Measurements from ENCODE around the gene HDAC10.

Gene HDAC10

DNA sequence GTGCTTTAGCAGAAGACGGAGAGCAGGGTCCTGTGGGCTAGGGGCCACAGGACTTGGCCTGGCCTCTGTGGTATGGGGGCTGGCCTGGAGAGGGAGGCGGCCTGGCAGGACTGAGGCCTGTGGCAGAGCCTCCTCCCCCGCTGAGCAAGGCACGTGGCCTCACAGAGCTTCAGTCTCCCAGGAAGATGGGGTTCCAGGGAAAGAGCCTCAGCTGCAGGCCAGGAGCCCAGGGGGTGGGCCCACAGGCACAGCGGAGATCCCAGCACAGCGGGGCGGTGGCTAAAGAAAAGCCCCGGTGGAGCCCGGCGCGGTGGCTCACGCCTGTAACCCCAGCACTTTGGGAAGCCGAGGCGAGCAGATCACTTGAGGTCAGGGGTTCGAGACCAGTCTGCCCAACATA, 8.2 kb upstream of the HDAC10 start:
- DNase-seq (ENCODE audit: low read depth): no peak
- TF ChIP-seq POLR2A (IDR thresholded peaks at IDR 0.05; ENCODE audit: extremely low read depth, insufficient read length) (no peak), MYC (IDR thresholded peaks at IDR 0.05; ENCODE audit: low read depth, low read length) (no peak)
- TF ChIP-seq, protein P1, sequence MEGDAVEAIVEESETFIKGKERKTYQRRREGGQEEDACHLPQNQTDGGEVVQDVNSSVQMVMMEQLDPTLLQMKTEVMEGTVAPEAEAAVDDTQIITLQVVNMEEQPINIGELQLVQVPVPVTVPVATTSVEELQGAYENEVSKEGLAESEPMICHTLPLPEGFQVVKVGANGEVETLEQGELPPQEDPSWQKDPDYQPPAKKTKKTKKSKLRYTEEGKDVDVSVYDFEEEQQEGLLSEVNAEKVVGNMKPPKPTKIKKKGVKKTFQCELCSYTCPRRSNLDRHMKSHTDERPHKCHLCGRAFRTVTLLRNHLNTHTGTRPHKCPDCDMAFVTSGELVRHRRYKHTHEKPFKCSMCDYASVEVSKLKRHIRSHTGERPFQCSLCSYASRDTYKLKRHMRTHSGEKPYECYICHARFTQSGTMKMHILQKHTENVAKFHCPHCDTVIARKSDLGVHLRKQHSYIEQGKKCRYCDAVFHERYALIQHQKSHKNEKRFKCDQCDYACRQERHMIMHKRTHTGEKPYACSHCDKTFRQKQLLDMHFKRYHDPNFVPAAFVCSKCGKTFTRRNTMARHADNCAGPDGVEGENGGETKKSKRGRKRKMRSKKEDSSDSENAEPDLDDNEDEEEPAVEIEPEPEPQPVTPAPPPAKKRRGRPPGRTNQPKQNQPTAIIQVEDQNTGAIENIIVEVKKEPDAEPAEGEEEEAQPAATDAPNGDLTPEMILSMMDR (IDR thresholded peaks at IDR 0.05; ENCODE audit: low read depth, low read length): no peak
- TF ChIP-seq, protein P2, sequence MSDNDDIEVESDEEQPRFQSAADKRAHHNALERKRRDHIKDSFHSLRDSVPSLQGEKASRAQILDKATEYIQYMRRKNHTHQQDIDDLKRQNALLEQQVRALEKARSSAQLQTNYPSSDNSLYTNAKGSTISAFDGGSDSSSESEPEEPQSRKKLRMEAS (IDR thresholded peaks at IDR 0.05; ENCODE audit: low read depth, low read length): no peak
- no peak overlapping the region for H3K4me3 ChIP-seq (ENCODE audit: low read depth, low read length)

DNA sequence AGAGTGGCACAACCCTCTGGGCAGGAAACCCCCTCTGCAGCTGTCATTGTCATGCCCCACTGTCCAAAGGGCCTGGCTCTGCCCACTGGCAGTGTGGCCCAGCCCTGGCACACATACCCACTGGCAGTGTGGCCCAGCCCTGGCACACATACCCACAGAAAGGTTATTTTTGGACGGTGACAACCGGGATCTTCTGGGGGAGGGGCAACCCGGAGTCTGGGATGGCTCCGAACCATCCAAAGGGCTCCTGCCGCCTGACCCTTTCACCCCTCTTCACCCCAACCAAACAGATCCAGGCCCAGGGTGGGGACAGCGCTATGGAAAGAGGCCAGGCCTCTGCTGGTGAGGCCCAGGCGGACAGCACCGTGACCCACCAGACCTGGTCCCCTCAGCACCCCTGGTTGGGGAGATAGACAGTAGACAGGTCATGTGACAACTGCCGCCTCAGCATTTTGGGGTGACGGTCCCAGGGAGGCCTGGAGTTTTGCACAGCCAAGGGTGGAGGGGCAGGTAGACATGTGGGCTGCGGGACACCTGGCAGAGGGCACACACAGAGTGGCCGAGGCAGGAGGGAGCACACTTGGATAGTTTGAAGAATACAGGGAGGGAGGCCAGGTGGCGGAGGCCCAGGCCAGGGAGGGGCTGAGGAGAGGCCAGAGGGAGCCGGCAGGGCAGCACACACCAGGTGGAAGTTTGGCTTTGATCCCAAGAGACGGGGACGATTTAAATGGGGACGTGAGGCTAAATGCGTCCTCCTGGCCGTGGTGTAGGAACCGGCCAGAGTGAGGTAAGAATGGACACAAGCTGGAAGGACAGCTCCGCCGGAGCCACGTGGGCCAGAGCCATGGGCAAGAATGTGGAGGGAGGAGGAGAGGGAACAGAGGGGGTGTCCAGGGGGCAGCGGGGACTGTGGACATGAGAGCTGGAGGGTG, 7.6 kb upstream of the HDAC10 start:
- TF ChIP-seq, protein P1 (IDR thresholded peaks at IDR 0.05; ENCODE audit: low read depth, low read length): no peak
- no peak for TF ChIP-seq MYC (IDR thresholded peaks at IDR 0.05; ENCODE audit: low read depth, low read length)
- TF ChIP-seq POLR2A (IDR thresholded peaks at IDR 0.05; ENCODE audit: extremely low read depth, insufficient read length): no peak
- TF ChIP-seq, protein P2 (IDR thresholded peaks at IDR 0.05; ENCODE audit: low read depth, low read length): no peak
- no peak overlapping the region for H3K4me3 ChIP-seq (ENCODE audit: low read depth, low read length)
- no peak for DNase-seq (ENCODE audit: low read depth)

DNA sequence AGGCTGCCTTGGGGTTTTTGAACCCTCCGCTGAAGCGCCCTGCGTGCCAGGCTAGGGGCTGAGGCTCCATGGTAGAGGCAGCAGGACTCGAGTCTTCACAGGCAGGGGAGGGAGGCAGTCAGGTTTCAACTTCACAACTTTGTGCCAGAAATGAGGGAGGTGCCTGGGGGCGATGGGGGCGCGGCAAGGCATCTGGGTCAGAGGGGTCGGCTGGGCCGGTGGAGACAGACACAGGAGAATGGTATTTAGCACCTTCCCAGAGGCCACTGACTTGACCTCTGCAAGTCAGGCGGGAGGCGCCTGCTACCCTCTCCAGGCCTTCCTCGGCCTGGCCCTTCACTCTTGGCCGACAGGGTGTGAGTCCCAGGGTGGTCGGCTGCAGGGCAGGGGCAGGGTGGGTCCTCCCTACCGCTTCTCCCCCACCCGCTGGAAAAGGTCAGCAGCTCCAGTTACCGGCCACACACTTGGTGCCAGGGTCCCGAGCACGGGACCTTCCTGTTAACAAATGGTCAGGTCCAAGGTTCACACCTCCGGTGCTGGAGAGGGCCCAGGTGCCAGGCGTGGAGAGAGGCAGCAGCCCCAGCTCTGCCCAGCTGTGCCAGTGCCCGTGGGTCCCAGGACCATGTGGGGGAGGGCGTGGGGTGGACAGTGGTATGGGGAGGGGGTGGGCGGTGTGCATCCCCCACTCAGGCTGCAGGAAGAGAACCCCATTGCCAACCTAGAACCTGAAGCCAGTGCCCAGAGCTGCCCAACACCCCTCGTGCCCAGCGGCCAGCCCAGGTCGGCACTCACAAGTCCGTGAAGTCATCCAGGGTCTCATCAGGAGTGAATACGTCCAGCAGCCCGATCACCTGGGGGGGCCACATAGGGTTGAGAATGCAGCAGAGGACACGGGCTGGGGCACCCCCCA, 6.6 kb upstream of the HDAC10 start:
- no peak overlapping the region for H3K4me3 ChIP-seq (ENCODE audit: low read depth, low read length)
- TF ChIP-seq, protein P1 (IDR thresholded peaks at IDR 0.05; ENCODE audit: low read depth, low read length): no peak
- no peak for TF ChIP-seq POLR2A (IDR thresholded peaks at IDR 0.05; ENCODE audit: extremely low read depth, insufficient read length)
- TF ChIP-seq MYC (IDR thresholded peaks at IDR 0.05; ENCODE audit: low read depth, low read length): no peak
- TF ChIP-seq, protein P2 (IDR thresholded peaks at IDR 0.05; ENCODE audit: low read depth, low read length): no peak
- no peak for DNase-seq (ENCODE audit: low read depth)

DNA sequence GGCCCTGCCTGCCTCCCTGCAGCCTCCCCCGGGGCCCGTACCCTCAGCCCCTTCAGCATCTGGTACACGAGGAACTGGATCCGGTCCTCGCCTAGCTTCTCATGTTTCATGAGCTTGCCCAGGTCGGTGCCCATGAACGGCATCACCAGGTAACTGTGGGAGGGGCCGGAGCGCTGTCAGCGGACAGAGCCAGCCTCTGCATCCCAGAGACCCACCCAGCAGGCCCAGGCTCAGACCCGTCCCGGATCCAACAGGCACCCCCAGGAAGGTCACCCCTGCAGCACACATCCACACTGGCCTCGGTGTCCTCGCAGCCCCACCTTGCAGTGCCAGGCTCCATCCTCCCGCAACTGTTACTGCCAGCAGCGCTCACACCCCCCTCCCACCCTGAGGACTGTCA, 6.0 kb upstream of the HDAC10 start:
- no peak for DNase-seq (ENCODE audit: low read depth)
- TF ChIP-seq, protein P2 (IDR thresholded peaks at IDR 0.05; ENCODE audit: low read depth, low read length): no peak
- TF ChIP-seq POLR2A (IDR thresholded peaks at IDR 0.05; ENCODE audit: extremely low read depth, insufficient read length) (no peak), MYC (IDR thresholded peaks at IDR 0.05; ENCODE audit: low read depth, low read length) (no peak)
- TF ChIP-seq, protein P1 (IDR thresholded peaks at IDR 0.05; ENCODE audit: low read depth, low read length): no peak

DNA sequence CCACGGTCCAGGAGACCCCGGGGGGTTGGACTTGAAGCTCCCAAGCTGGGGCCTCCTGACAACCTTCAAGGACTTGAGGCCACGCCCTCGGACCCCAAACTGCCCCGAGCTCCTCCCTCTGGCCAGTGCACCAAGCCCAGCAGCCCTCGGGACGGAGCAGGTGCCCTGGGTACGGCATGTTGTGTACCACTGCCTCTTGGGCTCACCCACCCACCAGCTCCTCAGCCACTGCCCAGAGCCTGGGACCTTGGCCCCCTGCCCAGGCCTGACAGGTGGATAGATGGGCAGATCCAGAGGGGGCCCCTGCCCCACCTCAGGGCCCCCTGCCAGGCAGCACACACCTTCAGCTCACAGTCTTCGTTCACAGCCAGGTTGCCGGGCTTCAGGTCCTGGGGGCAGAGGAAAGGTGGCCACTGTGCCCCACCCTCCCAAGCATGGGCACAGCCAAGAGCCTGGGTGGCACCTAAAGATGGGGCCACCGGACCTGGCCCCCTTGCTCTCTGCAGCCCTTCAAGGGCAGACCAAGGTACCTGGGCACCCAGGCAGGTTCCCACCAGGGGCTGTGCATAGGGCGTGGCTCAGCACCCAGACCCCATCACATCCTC, 5.3 kb upstream of the HDAC10 start:
- DNase-seq (ENCODE audit: low read depth): no peak
- no peak overlapping the region for H3K4me3 ChIP-seq (ENCODE audit: low read depth, low read length)
- TF ChIP-seq, protein P1 (IDR thresholded peaks at IDR 0.05; ENCODE audit: low read depth, low read length): no peak
- TF ChIP-seq, protein P2 (IDR thresholded peaks at IDR 0.05; ENCODE audit: low read depth, low read length): no peak
- no peak for TF ChIP-seq MYC (IDR thresholded peaks at IDR 0.05; ENCODE audit: low read depth, low read length)
- no peak for TF ChIP-seq POLR2A (IDR thresholded peaks at IDR 0.05; ENCODE audit: extremely low read depth, insufficient read length)

More for the DNA sequence above, 6.0 kb upstream of the HDAC10 start:
- H3K4me3 ChIP-seq (ENCODE audit: low read depth, low read length): no peak overlapping the region
